HepG2 (cell line): ENCODE measurements around the gene ALG5. TPM values are rescaled to one million over a fixed set of nuclear protein-coding genes. Genes with fewer than 3 reads are reported as not detected.

ENCODE experiments used
- ARNT ChIP-seq: fragments of 450-650 bp; IDR thresholded peaks from 2 replicates; pipeline ENCODE4 v1.6.1; 2017
- BORCS8-MEF2B ChIP-seq: sonication (generic); formaldehyde crosslinking; IDR thresholded peaks from 2 replicates; pipeline ENCODE4 v1.8.0; 2022; ENCODE audit warnings: mild to moderate bottlenecking, missing genetic modification reagents
- ETV5 ChIP-seq: IDR thresholded peaks from 2 replicates; pipeline ENCODE4 v1.6.1; 2018; ENCODE audit warnings: missing biosample characterization, missing genetic modification reagents, inconsistent platforms, borderline replicate concordance
- FOSL1 ChIP-seq: sonication (generic); formaldehyde crosslinking; IDR thresholded peaks from 2 replicates; pipeline ENCODE4 v1.9.0; 2021; ENCODE audit warnings: missing genetic modification reagents, borderline replicate concordance
- HNF4A ChIP-seq: sonication (generic); formaldehyde crosslinking; IDR thresholded peaks from 2 replicates; pipeline ENCODE4 v1.4.0; 2020; ENCODE audit warnings: missing genetic modification reagents
- HNRNPH1 ChIP-seq: fragments of 200-400 bp; formaldehyde crosslinking; optimal IDR thresholded peaks from 2 replicates; pipeline ENCODE3; 2017; ENCODE audit warnings: mild to moderate bottlenecking, low read depth, low read length
- IKZF4 ChIP-seq: sonication (generic); formaldehyde crosslinking; IDR thresholded peaks from 2 replicates; pipeline ENCODE4 v1.5.1; 2020; ENCODE audit warnings: borderline replicate concordance, mild to moderate bottlenecking, low read depth, missing genetic modification reagents; ENCODE audit errors: not compliant biosample characterization
- PAWR ChIP-seq: sonication (generic); formaldehyde crosslinking; IDR thresholded peaks from 2 replicates; pipeline ENCODE4 v1.4.0; 2020; ENCODE audit warnings: missing genetic modification reagents, mild to moderate bottlenecking, borderline replicate concordance
- POLR2A ChIP-seq, 2 experiments: IDR thresholded peaks; 2 replicates each; pipeline ENCODE4 v1.6.1; 2011; ENCODE audit warnings: low read depth in 2 of 2, low read length in 2 of 2, mild to moderate bottlenecking in 1 of 2, moderate library complexity in 1 of 2; ENCODE audit not compliant: insufficient read depth in 1 of 2
- TEAD2 ChIP-seq: sonication (generic); formaldehyde crosslinking; IDR thresholded peaks from 2 replicates; pipeline ENCODE4 v1.9.0; 2021; ENCODE audit warnings: missing genetic modification reagents
- ZNF260 ChIP-seq: sonication (generic); formaldehyde crosslinking; IDR thresholded peaks from 2 replicates; pipeline ENCODE4 v1.4.0; 2020; ENCODE audit warnings: missing genetic modification reagents, low read depth, mild to moderate bottlenecking, borderline replicate concordance
- ZNF292 ChIP-seq: sonication (generic); formaldehyde crosslinking; IDR thresholded peaks from 2 replicates; pipeline ENCODE4 v1.8.1; 2022; ENCODE audit warnings: mild to moderate bottlenecking, low read depth, missing genetic modification reagents, borderline replicate concordance
- ZNF543 ChIP-seq: sonication (generic); formaldehyde crosslinking; IDR thresholded peaks from 2 replicates; pipeline ENCODE4 v1.4.0; 2020; ENCODE audit warnings: mild to moderate bottlenecking, missing genetic modification reagents
- ZNF616 ChIP-seq: sonication (generic); formaldehyde crosslinking; IDR thresholded peaks from 2 replicates; pipeline ENCODE4 v1.5.0; 2020; ENCODE audit warnings: low read depth, mild to moderate bottlenecking, missing genetic modification reagents
- ZNF83 ChIP-seq: sonication (generic); formaldehyde crosslinking; IDR thresholded peaks from 2 replicates; pipeline ENCODE4 v1.4.0; 2020; ENCODE audit warnings: missing genetic modification reagents, mild to moderate bottlenecking, borderline replicate concordance
- ZNF891 ChIP-seq: sonication (generic); formaldehyde crosslinking; IDR thresholded peaks from 2 replicates; pipeline ENCODE4 v1.5.0; 2020; ENCODE audit warnings: mild to moderate bottlenecking, missing genetic modification reagents
- polyA plus RNA-seq, 8 experiments: library from polyadenylated mRNA; depleted of rRNA in 3 of 8; stranded (reverse) in 7 of 8; unstranded in 1 of 8; fragments of >200 nt; fragmentation: Illumina TruSeq in 4 of 8; extraction: Trizol in 4 of 8; gene quantifications; 2 replicates each; pipeline versions ENCODE4 v1.2.1 to v1.2.3, GENCODE V29; 2011 to 2016; ENCODE audit warnings: low read depth in 4 of 8, missing spikeins in 1 of 8, mixed read lengths in 1 of 8; ENCODE audit not compliant: insufficient read depth in 1 of 8
- total RNA-seq, 5 experiments: library from RNA; depleted of rRNA; stranded (reverse); fragments of >200 nt; fragmentation: Illumina TruSeq; extraction: Trizol; gene quantifications; 2 replicates each; pipeline ENCODE4 v1.2.3, GENCODE V29; 2016; ENCODE audit warnings: low read depth in 1 of 5
- TF ChIP-seq, protein P1 (sequence below), 2 experiments: sonication (generic) in 1 of 2; formaldehyde crosslinking in 1 of 2; IDR thresholded peaks; 2 replicates each; pipeline versions ENCODE4 v1.6.1 to v1.9.0; 2014 to 2022; ENCODE audit warnings: antibody characterized with exemption in 1 of 2, borderline replicate concordance in 1 of 2, inconsistent platforms in 1 of 2, low read depth in 1 of 2, missing genetic modification reagents in 1 of 2
- TF ChIP-seq, protein P2 (sequence below): IDR thresholded peaks from 2 replicates; pipeline ENCODE4 v1.4.0; 2020; ENCODE audit warnings: mild to moderate bottlenecking, missing genetic modification reagents

The ALG5 gene
- total and polyA plus RNA-seq, 2 of the 13 experiments (the other 11 are each of a cell fraction or from before 2014, with no cell fraction given) = 27.8 to 51.1 TPM

DNA sequence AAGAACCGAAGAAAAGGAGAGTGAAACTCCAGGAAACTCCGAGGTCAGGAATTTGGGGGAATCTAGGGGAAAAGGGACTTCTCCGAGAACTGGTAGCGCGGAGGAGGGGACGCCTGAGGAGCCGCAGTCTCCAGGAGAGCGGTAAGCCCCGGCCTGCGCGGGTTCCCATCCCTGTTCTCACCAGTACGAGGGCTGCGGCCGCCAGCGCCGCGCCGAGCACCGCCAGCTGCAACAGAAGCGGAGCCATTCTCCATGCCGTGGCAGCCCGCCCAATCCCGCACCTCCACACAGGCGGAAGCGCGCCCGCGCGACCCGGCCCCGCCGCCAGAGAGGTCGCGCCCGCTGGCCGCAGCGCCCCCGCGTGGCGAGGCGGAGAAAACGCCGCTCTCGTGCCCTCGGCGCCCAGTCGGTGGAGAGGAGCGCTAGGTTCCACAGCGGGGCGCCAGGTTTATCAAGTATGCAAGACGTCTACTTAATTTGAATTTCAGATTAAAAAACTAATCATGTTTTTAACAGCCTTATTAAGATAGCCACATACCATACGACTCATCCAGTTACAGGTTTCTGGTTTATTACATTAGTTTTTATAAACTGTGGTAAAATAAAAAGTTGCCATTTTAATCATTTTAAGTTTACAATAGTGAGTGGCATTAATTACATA, at the start of gene ALG5 (continued):
- TF ChIP-seq, protein P1, sequence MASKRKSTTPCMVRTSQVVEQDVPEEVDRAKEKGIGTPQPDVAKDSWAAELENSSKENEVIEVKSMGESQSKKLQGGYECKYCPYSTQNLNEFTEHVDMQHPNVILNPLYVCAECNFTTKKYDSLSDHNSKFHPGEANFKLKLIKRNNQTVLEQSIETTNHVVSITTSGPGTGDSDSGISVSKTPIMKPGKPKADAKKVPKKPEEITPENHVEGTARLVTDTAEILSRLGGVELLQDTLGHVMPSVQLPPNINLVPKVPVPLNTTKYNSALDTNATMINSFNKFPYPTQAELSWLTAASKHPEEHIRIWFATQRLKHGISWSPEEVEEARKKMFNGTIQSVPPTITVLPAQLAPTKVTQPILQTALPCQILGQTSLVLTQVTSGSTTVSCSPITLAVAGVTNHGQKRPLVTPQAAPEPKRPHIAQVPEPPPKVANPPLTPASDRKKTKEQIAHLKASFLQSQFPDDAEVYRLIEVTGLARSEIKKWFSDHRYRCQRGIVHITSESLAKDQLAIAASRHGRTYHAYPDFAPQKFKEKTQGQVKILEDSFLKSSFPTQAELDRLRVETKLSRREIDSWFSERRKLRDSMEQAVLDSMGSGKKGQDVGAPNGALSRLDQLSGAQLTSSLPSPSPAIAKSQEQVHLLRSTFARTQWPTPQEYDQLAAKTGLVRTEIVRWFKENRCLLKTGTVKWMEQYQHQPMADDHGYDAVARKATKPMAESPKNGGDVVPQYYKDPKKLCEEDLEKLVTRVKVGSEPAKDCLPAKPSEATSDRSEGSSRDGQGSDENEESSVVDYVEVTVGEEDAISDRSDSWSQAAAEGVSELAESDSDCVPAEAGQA (IDR thresholded peaks at IDR 0.05; ENCODE audit: low read depth) = peak; percentile 81; the same call in 1 of the 2 replicates
- TF ChIP-seq, protein P1 (CRISPR knock-in tag; IDR thresholded peaks at IDR 0.05; ENCODE audit: borderline replicate concordance) = 0 out of 2 replicates have a peak, but pooled peaks have one; percentile 70
- TF ChIP-seq ZNF891 (CRISPR knock-in tag) (no peak), PAWR (CRISPR knock-in tag) (no peak), FOSL1 (CRISPR knock-in tag) (no peak), IKZF4 (CRISPR knock-in tag) (no peak), HNF4A (CRISPR knock-in tag) (no peak), ARNT (no peak), ZNF543 (CRISPR knock-in tag) (no peak), POLR2A (IDR thresholded peaks at IDR 0.05; ENCODE audit: insufficient read depth in 1 of 2, low read depth in 2 of 2, low read length in 2 of 2) (peak; percentile 92), ZNF260 (CRISPR knock-in tag) (no peak), ZNF83 (CRISPR knock-in tag) (no peak), HNRNPH1 (no peak), BORCS8-MEF2B (CRISPR knock-in tag) (peak; percentile 74), ZNF616 (CRISPR knock-in tag) (peak; percentile 52; the same call in 1 of the 2 replicates), ETV5 (CRISPR knock-in tag) (peak; percentile 52), ZNF292 (CRISPR knock-in tag) (no peak), TEAD2 (no peak)
- TF ChIP-seq, protein P2, sequence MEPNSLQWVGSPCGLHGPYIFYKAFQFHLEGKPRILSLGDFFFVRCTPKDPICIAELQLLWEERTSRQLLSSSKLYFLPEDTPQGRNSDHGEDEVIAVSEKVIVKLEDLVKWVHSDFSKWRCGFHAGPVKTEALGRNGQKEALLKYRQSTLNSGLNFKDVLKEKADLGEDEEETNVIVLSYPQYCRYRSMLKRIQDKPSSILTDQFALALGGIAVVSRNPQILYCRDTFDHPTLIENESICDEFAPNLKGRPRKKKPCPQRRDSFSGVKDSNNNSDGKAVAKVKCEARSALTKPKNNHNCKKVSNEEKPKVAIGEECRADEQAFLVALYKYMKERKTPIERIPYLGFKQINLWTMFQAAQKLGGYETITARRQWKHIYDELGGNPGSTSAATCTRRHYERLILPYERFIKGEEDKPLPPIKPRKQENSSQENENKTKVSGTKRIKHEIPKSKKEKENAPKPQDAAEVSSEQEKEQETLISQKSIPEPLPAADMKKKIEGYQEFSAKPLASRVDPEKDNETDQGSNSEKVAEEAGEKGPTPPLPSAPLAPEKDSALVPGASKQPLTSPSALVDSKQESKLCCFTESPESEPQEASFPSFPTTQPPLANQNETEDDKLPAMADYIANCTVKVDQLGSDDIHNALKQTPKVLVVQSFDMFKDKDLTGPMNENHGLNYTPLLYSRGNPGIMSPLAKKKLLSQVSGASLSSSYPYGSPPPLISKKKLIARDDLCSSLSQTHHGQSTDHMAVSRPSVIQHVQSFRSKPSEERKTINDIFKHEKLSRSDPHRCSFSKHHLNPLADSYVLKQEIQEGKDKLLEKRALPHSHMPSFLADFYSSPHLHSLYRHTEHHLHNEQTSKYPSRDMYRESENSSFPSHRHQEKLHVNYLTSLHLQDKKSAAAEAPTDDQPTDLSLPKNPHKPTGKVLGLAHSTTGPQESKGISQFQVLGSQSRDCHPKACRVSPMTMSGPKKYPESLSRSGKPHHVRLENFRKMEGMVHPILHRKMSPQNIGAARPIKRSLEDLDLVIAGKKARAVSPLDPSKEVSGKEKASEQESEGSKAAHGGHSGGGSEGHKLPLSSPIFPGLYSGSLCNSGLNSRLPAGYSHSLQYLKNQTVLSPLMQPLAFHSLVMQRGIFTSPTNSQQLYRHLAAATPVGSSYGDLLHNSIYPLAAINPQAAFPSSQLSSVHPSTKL (CRISPR knock-in tag) = peak; percentile 40; the same call in 1 of the 2 replicates
